Stimulated activated CD8-positive, alpha-beta memory T cell treated with anti-CD3 and anti-CD28 coated beads, Interleukin-2, amount 100 ng/mL, for 1 hour (primary cell): Measurements from ENCODE around the gene ZBED6.
"Not testable (repeated sequence)": the region's sequence is repeated elsewhere in the genome, so short reads cannot be mapped to it uniquely, and the experiment has no call there.

Source experiments
- DNase-seq, 2 donors: peaks; one replicate each; pipeline ENCODE4 v3.0.0-alpha.2; 2020; ENCODE audit warnings: low read depth in 2 of 2

The ZBED6 gene, protein sequence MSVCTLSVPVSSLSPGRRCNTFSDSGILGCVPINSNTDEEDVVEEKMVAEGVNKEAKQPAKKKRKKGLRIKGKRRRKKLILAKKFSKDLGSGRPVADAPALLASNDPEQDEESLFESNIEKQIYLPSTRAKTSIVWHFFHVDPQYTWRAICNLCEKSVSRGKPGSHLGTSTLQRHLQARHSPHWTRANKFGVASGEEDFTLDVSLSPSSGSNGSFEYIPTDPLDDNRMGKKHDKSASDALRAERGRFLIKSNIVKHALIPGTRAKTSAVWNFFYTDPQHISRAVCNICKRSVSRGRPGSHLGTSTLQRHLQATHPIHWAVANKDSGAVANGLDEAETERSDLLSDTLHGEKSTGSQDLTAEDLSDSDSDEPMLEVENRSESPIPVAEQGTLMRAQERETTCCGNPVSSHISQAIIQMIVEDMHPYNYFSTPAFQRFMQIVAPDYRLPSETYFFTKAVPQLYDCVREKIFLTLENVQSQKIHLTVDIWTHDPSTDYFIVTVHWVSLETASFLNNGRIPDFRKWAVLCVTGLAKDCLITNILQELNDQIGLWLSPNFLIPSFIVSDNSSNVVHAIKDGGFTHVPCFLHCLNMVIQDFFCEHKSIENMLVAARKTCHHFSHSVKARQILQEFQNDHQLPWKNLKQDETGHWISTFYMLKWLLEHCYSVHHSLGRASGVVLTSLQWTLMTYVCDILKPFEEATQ (N-terminal part only)

GRCh38 chr1:203795441-203796235, at the start of gene ZBED6, which contains the start of gene ZC3H11A:
TSS of gene ZBED6 (plus strand) at chr1:203795623. CDS start at chr1:203797523, 1,900 bp downstream.
TSS of gene ZC3H11A (plus strand) at chr1:203795623. CDS start at chr1:203817071, 21,448 bp downstream.
- DNase-seq, result peak; percentile 94 to 96

DNA sequence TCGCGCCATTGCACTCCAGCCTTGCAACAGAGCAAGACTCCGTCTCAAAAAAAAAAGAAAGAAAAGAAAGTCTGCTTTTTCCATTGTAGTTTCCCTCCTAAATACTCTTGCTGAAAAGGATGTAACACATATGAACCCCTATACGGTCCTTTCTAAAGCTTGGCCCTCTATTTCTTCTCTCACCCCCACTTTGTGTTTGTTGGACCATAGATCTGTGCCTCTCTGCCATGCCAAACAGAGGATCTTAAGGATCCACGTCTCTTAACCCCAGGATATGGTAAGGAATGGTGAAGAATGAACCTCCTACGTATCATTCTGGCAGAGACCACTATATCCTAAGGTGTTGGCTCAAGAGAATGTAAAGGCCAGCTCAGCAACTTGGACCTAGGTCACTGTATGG, 49.1 kb upstream of the ZBED6 start:
- no peak for DNase-seq

DNA sequence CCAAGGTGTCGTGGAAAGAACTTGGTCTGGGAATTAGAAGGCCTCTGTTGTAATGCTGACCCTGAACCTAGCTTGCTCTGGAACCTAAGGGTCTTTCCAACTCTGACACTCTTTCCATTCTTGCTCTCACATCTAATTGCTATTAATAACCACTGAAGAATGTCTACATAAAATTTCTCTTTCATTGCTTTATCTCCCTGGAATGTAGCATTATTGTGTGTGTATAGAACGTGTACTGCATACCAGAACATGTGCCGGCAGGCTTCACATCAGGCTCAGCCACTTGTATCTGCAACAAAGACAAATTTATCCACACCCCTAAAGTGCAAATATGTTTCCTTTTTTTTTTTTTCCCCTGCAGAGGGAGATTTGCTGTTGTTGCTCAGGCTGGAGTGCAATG, 44.4 kb upstream of the ZBED6 start:
- no peak for DNase-seq

DNA sequence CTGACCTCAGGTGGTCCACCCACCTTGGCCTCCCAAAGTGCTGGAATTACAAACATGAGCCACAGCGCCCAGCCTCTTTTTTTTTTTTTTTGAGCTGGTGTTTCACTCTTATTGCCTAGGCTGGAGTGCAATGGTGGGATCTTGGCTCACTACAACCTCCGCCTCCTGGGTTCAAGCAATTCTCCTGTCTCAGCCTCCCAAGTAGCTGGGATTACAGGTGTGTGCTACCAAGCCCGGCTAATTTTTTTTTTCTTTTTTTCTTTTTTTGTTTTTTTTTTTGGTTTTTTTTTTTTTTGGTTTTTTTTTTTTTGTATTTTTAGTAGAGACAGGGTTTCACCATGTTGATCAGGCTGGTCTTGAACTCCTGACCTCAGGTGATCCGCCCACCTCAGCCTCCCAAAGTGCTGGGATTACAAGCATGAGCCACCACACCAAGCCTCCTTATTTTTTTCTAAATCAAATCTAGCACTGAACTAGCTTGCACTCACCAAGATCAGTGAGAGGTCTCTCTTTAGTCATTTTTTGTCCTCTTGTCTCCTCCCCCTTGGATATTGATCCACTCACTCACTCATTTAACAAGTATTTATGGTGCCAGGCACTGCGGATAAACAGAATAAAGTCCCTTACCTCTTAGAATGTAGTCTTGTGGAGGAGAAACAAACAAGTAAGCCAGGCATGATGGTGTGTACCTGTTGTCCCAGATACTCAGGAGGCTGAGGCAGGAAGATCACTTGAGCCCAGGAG, 43.6 kb upstream of the ZBED6 start:
- DNase-seq, result not testable (repeated sequence)

DNA sequence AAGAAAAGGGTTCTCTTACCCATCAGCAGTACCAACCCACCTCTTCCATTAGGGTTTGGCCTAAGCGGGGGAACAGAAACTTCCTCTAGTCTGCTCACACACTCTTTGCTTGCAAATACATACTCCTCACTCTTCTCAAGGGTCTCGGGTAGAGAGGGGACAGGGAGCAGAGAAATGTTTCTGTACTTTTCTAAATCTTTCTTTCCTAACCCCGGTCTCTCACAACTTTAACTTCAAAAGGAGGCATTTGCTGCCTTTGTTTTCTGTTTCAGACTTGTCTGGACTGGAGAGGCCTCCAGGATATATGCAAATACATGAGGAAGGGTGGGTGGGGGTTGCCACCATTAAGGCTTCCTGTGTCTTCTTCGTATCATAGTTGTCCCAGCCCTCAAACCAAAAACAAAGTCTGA, 41.0 kb upstream of the ZBED6 start:
- DNase-seq, result no peak

DNA sequence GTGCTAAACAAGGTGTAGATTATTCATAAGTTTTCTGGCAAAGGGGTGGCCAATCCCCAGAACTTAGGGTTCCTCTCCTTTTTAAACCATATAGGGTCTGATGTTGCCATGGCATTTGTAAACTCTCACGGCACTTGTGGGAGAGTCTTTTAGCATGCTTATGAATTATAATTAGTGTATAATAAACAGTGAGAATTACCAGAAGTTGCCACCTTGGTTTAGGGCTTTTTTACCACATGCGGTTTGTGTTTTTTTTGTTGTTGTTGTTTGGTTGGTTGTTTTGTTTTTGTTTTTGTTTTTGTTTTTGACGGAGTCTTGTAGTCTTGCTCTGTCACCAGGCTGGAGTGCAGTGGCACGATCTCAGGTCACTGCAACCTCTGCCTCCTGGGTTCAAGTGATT, 39.4 kb upstream of the ZBED6 start:
- DNase-seq, result no peak

DNA sequence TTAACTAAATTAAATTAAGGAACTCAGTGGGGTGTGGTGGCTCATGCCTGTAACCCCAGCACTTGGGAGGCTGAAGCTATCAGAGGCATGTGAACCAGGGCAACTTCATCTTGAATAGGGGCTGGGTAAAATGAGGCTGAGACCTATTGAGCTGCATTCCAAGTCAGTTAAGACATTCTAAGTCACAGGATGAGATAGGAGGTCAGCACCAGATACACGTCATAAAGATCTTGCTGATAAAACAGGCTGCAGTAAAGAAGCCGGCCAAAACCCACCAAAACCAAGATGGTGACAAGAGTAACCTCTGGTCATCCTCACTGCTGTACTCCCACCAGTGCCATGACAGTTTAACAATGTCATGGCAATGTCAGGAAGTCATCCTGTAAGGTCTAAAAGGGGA, 36.7 kb upstream of the ZBED6 start:
- not testable (repeated sequence) for DNase-seq

GRCh38 chr1:203760506-203760905, 34.9 kb upstream of the ZBED6 start:
- DNase-seq, result no peak

- not testable (repeated sequence) for DNase-seq
Measured at GRCh38 chr1:203761958-203762357, 33.5 kb upstream of the ZBED6 start.

DNA sequence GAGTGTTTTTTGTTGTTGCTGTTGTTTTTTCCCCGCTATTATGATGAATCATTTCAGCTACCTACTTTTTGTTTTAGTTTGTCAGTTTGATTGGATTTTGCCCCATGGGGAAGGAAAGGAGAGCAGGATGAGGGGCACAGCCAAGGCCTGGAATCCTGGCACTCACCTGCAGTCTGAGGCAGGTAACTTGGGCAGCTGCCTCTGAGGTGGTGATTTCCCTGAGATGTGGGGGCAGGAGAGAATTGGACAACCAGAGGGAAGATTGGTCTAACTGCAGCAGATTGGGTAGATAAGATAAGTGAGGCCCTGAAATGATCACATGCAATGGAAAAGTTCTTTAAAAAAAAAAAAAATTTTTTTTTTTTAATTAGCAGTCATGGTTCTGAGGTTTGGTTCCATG, 31.9 kb upstream of the ZBED6 start:
- no peak for DNase-seq

- DNase-seq, result no peak
Measured at GRCh38 chr1:203764105-203765028, 31.1 kb upstream of the ZBED6 start.

DNA sequence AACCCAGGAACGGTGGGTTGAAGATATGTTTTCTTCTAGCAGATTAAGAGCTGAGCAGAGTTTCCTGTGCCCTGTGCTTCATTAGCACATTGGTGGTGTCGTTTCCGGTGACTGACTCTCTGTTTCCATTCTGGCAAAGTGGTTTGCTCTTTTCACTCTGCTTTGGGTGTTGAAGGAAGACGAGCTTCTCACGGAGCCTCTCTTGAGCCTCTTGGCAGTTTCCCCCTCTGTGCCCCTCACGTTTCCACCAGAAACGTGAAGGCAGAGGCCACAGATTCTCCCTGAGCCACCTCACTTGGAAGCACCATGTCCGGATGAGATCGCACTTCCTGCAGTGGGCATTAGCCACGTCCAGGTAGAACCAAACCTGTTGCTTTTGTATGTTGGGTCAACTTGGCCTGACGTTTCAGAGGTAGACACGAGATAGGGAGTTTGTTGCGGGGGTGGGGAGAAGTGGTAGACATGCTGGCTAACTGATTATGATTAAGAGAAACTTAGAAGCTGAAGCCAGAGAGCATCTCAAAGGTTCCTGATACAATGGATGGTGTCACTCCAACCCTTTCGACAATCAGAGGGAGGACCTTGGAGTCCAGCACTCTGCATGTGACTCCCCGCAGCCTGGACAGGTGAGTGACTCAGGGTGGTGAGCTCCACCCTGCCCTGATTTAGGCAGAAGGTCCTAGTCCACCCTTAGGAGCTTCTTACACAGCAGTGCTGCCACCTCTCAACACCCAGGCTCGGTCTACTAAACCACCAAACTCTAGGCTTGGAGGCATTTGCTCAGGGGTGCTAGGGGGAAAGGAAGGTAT, 30.2 kb upstream of the ZBED6 start, which contains the start of gene LAX1:
Gene LAX1, plus strand, starts transcription at position 155 of the 809 bp plus-strand sequence. Its CDS starts 383 bp downstream, at position 538.
- peak; percentile 57 to 62 for DNase-seq

DNA sequence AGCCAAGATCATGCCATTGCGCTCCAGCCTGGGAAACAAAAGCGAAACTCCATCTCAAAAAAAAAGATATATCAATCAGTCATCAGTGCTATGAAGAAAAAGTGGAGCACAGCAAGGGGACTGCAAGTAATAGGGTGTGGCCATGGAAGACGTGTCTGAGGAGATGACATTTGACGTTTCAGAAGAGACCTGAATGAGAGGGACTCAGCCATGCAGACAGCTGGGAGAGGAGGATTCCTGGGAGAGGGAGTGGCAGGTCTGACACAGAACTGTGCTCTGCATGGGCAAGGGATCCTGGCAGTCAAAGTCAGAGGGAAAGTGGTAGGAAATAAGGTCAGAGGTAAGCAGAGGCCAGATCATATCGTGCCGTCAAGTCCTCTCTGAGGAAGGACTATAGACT, 27.2 kb upstream of the ZBED6 start:
- no peak for DNase-seq

DNA sequence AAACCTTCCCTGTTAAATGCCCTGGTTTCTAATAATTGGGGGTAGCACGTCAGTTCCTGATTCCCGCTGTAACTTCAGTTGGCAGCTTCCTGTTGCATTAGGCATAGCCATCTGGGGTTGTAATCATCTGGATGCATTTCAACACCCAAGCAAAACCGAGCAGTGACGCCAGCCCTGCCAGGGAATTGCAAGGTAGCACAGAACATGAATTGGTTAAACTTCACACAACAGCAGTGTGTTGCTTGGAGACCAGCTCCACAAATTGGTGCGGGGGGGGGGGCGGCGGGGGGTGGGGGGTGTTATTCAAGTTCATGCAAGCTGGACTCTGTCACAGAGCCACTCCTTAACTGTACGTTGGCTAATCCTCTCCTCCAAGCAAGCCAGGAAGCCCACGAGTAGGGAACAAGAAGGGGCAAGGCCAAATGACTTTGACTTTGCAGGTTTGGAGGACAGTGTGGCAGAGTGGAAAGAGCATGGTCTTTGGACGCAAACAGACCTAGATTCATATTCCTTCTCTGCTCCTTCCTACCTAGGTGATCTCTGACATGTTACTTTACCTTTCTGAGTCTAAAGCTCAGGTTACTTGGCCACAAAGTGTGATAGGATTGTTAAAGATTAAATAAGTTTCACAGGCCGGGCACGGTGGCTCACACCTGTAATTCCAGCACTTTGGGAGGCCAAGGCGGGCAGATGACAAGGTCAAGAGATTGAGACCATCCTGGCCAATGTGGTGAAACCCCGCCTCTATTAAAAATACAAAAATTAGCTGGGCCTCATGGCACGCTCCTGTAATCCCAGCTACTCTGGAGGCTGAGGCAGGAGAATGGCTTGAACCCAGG, 25.7 kb upstream of the ZBED6 start:
- no peak for DNase-seq

GRCh38 chr1:203771901-203772301, 23.5 kb upstream of the ZBED6 start:
- no peak for DNase-seq

DNA sequence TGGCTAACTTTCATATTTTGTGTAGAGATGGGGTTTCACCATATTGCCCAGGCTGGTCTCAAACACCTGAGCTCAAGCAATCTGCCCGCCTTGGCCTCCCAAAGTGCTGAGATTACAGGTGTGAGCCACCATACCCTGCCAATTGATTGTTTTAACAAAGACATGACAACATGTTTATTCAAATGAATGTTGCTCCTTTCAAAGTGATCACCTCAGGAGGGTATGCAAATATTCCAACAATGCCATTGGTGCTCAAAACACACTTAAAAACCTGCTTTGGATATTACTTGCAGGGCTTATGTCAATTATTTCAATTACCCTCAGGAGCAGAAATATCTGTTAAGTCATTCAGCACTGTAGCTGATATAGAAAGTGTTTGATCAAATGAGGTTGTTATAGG, 22.6 kb upstream of the ZBED6 start:
- DNase-seq, result no peak

- DNase-seq, result no peak
Measured at GRCh38 chr1:203776636-203777035, 18.8 kb upstream of the ZBED6 start.

- no peak for DNase-seq
Measured at GRCh38 chr1:203777596-203777995, 17.8 kb upstream of the ZBED6 start.
